HUDEP-2 (cell line): Measurements from ENCODE around the gene USP47.

Experiments used
- DNase-seq, 76 experiments: peaks; one replicate each; lab custom pipeline; 2025; ENCODE audit not compliant: unreplicated experiment in 76 of 76; lab: John Stamatoyannopoulos, UW

Gene USP47

DNA sequence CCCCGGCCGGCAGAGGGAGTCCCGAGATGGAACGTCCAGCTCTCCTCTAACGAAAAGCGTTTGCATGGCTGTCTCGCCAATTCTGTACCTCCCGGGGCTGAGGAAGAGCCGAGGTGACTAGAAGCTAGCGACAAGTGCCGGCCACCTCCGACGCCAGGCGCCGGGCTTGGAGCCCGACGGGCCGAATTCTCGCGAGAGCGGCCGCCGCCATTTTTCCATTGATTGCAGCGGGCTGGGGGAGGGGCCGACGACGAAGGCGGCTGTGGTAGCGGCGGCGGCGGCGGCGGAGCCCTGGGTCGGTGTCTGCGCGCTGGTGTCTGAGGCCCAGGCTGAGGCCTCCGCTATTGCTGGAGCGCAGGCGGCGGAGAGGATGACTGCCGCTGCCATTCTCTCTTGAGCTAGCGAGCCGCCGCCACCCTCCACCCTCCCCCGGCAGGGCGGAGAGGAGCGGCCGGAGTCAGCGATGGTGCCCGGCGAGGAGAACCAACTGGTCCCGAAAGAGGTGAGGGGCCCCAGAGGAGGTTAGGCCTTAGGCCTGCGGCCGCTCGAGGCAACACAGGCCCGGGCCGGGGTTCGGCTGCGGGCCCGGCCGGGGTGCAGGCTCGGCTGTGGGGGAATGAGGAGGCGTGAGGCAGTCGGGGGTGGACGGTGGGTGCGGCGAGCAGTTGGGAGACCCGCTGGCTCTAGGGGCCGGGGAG lies at the start of gene USP47:
USP47 (plus strand) TSS at position 250 of the 698 bp plus-strand sequence; CDS start at position 464, 214 bp downstream.
- DNase-seq = peak in 71 of 76 experiments; percentile 9 to 91 (median 72)

- no peak for DNase-seq
Observed at GRCh38 chr11:11793073-11793472, 48.7 kb upstream of the USP47 start.

DNA sequence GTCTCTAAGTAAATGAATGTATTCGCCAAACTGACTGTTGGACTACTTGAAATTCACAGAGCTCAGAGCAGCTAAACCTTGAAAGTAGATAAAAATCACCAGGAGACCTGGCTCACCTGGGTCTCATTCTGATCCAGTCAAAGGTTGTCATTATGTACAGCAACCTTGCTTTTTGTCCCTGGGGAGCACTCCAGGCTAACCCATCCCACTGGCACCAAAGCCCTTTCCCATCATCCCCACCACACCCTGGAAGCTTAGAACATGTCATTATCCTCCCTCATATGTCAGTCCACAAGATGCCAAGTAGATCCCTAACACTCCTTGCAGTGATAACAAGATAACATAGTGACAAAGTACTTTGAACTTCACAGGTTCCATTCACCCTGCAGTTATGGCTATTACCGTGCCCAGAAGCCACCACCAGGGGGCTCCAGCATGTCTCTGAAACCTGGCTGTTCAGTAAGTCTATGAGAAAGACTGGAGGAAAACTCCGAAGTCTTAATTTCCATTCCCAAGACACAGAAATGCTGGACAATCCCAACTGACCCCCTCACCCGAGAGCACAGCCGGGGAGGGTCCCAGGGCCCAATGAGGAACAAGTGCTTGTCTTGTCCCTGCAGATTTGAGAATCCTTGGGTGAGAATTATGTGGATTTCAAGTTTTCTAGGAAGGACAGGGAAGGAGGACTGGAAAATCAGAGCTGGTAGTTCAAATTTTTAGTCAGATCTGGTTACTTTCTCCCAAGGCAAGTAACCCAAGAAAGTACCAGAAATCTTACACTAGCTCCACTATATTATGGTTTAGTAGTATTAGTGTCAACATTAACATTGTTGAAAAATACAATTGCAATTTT lies 43.0 kb upstream of the USP47 start:
- peak in 65 of 76 experiments; percentile 4 to 74 (median 49) for DNase-seq

- DNase-seq = no peak
Observed at GRCh38 chr11:11805228-11805627, 36.5 kb upstream of the USP47 start.

DNA sequence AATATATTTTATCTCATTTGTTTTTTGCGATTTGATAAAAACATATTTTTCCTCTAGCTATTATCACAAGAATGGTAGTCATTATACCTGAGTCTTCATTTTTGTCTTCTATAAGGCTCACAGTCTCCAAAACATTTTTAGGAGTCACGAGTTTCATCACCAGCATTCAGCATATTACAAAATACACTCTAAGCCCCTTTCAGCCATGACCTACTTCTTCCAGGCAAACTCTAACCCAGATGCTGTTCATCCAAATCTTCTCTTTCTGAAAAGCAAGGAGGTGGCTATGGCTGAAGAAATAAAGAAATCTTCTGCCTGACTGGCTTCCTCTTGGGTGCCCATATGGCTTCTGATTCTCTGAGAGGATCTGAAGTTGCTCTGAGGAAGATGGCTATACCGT lies 35.7 kb upstream of the USP47 start:
- no peak for DNase-seq

DNA sequence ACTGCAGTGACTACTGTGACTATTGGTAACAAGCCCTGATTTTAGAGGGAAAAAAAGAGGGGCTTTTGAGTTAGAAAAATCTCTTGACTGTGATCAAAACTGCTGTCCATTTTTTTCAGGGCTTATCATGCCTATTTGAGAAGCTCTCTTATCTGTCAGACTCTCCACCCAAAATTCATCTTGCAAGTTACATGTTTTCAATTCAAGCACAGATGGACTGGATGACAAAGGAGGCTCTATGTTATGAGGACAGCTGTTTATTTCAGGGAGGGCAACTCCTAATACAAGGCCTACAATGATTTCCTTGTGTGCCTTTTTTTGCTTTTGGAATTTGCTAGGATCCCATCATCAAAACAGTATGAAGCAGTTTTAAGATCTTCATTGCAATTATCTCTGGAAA lies 35.2 kb upstream of the USP47 start:
- DNase-seq = no peak

- DNase-seq = no peak
Observed at GRCh38 chr11:11807811-11808782, 33.7 kb upstream of the USP47 start.

GRCh38 chr11:11808992-11809615 lies 32.7 kb upstream of the USP47 start:
- DNase-seq = no peak

DNA sequence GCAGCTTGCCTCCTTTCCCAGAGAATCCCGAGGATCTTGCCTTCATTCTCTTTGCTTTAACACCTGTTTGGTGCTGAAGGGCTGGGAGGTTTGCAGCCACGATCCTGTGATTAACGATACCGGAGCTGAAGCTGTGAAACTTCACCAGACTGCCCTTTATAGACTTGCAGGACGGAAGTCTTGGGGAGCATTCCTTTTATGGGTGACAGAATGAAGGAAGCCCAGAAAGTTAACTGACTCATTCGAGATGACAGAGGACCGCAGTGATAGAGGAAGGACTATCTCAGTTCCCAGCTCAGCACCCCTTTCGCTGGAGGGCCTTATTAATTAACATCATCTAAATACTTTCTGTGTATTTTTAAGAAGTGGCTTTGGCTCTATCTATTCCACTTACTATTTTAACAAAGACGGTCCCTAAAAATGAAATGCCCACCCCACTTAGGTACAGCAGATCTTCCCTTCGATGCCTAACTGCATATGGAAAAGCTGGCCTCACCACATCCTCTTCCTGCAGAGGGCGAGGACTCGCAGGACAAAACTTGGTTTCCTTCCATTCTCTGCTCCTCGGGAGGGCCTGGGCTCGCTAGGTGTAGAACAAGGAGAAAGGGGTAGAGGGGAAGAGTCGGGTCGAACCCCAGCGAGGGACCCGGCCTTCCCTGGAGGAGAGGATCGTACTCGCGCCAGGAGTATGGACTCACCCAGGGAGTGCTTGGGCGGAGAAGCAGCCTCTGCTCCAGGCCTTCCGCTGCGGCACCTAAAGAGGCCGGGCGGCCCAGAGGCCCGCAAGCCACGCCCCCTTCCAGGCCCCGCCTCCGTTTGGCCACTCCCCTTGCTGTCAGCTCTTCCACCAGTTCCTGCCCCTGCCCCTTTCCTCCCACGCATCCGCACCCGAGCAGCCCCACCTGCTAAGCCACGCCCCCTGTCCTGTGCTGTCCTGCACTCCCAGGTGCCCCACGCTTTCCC lies 30.7 kb upstream of the USP47 start:
- DNase-seq = peak in 1 of 76 experiments; percentile 8

DNA sequence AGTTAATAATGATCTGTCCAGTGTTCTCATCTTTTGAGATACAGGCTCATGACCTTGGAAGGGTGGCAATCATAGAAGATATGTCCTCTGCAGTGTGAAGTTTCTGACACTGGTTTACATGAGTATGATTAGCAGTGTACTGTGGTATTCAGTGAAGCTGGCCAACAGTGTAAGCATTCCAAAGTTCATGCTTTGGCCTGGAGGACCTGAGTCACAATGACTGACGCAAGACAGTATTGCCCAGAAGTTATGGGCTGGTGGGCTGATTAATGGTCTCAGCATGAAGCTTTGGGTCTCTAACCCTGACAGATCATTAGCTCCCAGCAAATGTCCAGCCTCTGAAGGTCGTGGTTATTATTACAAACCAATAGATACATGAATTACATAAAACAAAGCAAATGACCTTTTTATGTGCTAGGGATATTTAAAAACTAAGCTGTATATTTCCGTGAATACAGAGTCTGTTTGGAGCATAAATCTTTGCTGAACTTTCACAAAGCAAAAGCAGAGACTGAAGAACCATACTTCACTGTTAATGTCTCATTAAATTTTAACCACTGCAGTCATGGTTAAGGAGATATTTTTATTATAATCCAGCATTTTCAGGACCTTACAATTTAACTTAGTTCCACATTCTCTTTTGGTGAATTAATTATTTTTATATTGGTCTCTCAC lies 28.3 kb upstream of the USP47 start:
- no peak for DNase-seq

DNA sequence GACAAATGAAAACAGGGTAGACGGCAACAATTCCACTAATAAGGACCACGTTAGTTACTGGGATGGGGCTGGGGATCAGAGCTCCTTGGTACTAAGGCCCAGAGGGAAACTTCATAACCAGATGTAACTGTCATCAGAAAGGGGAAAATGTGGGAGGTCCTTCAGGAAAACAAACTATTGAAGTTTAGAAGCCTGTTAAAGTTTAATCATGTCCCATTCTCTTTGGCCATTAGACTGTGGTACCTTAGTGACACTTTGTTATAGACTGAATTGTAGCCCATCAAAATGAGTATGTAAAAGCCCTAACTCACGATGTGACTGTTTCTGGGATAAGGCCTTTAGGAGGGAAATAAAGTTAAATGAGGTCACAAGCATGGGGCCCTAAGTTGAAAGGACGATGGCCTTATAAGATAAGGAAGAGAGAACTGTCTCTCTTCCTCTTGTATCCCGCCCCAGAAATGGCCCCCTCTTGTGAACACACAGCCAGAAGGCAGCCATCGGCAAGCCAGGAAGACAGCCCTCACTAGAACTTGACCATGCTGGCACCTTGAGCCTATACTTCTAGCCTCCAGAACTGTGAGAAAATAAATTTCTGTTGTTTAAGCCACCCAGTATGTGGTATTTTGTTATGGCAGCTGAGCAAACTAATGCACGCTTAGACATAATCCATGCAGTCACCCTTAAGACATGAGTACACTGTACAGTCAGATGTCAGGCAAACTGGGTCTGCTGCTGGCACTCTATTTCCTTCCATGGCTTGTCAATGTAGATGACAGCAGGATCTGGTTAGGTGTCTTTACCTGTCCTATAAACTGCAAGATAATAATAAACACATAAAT lies 26.9 kb upstream of the USP47 start:
- no peak for DNase-seq

GRCh38 chr11:11816511-11817314 lies 25.1 kb upstream of the USP47 start:
- DNase-seq = peak in 3 of 76 experiments; percentile 13 to 26 (median 20)

DNA sequence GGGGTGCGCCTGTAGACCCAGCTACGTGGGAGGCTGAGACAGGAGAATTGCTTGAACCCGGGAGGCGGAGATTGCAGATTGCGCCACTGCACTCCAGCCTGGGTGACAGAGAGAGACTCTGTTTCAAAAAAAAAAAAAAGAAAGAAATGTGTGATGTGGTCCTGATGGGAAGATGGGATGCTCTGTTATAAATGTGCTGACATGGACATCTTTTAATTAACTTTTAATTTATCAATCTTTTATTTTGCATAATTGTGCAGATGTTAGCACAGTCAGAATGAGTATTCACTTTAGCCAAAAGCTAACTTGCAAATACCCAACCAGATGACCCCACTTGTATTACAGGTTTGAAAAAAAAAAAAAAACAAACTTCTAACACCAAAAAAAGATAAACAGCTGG lies 23.8 kb upstream of the USP47 start:
- DNase-seq = no peak

DNA sequence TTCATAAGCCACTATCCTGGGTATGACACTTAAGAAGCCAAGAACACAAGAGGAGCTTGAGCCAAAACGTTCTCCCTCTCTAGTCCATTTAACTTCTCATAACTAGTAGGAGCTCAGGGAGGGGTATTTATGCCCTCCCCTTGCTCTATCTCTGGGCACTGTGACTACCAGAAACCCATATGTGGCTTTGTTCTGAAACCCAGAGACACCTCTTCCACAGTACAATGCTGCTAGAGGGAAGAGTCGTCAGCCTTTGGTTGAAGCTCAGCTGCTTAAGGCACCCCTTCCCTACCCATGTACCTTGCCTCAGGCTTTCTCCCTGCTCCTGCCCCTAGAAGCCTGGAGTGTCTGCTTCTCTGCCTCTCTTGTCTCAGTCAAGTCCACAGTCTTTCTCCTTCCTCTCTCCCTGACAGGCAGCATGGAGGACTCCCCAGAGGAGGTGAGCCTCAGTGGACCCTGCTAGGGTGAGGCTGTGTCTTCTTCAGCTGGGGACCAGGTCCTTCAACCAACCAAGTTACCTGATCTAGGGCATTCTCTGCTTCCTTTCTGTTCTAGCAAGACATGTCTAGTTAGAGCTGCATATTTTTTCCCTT lies 23.1 kb upstream of the USP47 start:
- DNase-seq = no peak

- DNase-seq = no peak
Observed at GRCh38 chr11:11821899-11822298, 19.9 kb upstream of the USP47 start.

DNA sequence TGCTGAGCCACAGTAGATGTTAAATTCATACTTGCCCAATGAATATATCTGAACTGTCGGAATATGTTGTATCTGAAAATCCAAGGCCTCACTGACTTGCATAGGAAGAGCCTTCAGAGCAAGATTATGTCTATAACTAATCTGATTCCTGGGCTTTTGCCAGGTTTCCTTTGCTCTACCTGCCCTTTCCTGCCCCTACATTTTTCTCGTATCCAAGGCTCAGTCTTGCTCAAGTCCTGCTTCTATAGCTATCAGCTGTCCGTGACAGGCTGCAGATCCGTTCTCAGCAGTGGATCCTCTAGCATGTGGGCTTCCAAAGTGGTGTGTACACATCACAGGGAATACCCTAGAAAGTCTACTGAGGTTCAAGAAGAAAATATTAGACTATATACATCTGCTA lies 18.8 kb upstream of the USP47 start:
- DNase-seq = no peak

GRCh38 chr11:11826260-11826659 lies 15.5 kb upstream of the USP47 start:
- no peak for DNase-seq
